HG03439 (cell line): ENCODE results near the gene CORO1C.
"Not testable (repeated sequence)": the region's sequence is repeated elsewhere in the genome, so short reads cannot be mapped to it uniquely, and the experiment has no call there.

Experiments used
- ATAC-seq: cut with Tn5 transposase; IDR thresholded peaks from one replicate; pipeline ENCODE4 v1.9.1; 2021; ENCODE audit warnings: mild to moderate bottlenecking, moderate library complexity; ENCODE audit not compliant: unreplicated experiment

The CORO1C gene

GRCh38 chr12:108755481-108755880, 24.2 kb upstream of the CORO1C start:
- ATAC-seq: no peak

- no peak for ATAC-seq
Observed at GRCh38 chr12:108753976-108754375, 22.7 kb upstream of the CORO1C start.

DNA sequence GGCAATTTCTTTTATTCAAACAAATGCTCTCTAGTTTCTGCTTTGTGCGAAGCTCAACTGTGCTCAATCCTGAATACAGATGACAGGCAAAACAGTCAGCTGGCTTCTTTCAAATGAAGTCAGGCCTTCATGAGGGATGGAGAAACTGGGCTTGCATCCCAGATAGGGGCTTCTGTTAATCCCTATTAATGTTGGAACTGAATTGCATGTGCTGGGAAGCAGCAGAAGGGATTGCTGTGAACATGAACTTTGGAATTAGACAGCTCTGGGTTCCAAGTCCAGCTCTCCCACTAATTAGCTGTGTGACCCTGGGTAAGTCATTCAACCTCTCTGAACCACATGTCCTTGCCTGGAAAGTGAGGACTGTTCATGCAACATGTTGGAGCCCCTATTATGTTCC, 21.1 kb upstream of the CORO1C start:
- ATAC-seq: no peak

- ATAC-seq: no peak
Observed at GRCh38 chr12:108751821-108752220, 20.5 kb upstream of the CORO1C start.

DNA sequence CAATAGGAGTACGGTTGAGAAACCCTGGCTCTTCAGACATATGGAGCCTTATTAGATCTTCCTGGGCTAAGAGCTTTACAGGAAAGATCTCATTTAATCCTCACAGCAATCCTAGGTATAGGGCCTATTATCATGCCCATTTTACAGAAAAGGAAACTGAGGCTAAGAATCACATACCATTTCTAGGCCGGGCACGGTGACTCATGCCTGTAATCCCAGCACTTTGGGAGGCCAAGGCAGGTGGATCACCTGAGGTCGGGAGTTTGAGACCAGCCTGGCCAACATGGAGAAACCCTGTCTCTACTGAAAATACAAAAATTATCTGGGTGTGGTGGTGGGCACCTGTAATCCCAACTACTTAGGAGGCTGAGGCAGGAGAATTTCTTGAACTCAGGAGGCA, 19.7 kb upstream of the CORO1C start:
- ATAC-seq: not testable (repeated sequence)

DNA sequence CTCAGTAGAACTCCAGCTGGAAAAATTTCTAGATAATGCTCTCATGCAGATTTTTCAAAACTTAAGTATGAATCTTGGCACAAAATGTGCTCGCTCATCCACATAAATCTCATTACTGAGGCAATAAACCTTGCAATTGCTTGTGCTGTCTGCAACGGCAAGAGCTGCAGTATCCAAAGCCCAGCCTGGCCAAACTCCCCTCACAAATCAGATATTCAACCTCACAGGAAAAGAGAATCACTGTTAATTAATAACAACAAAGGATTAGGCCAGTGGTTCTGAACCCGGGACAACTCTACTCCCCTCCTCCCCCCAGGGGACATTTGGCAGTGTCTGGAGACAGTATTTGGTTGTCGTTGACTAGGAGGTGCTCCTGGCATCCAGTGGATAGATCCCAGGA, 19.2 kb upstream of the CORO1C start:
- no peak for ATAC-seq

- ATAC-seq: no peak
Observed at GRCh38 chr12:108747563-108747962, 16.2 kb upstream of the CORO1C start.

DNA sequence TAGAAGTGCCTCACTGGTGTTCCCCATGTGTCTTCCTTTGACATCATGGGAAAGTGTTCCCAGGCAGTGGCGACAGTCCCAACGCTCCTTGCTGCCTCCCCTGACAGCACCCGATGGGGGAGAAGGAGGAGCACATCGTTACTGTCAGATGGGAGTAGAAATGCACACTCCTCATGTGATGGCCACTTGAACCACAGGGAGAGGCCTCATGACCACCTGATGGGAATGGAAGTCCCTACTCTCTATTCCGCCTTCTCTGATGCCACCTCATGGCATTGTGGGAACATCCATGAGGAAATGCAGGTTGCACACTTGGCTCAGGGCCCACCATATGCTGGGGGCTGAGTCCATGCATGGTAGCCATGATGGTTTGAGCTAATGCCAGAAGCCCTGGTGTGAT, 14.3 kb upstream of the CORO1C start:
- ATAC-seq: no peak

GRCh38 chr12:108744021-108744897, 12.9 kb upstream of the CORO1C start:
- ATAC-seq: no peak

GRCh38 chr12:108738170-108738569, 6.9 kb upstream of the CORO1C start:
- no peak for ATAC-seq

GRCh38 chr12:108735855-108736254, 4.5 kb upstream of the CORO1C start:
- no peak for ATAC-seq

DNA sequence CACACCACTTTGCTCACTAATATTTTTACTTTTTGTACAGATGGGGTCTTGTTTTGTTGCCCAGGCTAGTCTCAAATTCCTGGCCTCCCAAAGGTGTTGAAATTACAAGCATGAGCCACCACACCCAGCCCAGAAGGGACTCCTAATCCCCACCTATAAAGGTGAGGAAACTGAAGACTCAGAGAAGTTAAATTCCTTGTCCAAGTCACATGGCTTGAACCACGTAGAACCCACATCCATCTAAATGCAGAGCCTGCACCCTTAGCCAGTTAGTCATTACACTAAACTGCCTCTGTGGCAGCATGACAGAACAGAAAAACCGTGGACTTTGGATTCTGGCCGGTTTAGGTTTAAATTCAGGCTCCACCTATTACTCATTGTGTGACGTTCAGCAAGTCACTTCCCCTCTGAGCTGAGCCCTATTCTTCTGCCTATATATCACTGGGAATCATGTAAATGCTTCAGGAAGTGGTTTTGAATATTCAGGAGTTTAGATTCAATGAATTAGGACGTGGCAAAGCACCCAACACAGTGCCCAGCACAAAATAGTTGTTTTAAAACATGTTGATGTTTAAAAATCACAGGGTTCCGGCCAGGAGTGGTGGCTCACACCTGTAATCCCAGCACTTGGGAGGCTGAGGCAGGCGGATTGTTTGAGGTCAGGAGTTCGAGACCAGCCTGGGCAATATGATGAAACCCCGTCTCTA, 3.0 kb upstream of the CORO1C start:
- ATAC-seq: no peak

- not testable (repeated sequence) for ATAC-seq
Observed at GRCh38 chr12:108733230-108733531, 1.9 kb upstream of the CORO1C start.

DNA sequence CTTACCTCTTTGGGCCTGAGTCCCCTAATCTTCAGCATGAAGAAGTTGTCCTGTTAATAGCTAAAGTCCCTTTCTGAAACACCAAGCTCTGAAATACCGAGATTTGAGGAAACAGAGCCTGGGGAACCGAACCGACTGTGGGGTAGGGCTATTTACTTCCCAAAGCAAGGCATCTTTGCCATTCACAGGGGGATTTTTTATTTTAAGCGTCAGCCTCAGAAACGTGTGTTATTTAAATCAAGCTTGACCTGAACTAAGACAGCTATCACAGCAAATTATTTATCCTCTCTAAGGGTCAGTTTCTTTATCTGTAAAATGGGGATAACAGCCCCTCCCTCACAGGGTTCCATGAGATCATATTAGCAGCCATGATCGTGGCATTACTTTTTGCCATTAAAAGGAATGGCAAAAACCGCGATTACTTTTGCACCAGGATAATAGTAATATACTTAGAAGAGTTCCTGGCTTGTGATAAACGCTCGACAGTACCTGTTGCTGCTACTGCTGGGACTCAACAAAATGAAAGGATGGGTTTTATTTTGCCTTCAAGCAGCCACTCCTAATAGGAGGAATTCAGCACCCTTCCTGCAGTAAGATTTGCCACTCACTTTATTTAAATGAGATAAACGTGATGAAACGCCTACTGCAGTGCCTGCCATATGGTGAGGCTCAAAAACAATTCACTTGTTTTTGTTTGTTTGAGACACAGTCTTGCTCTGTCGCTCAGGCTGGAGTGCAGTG, 1.3 kb upstream of the CORO1C start:
- ATAC-seq: no peak

DNA sequence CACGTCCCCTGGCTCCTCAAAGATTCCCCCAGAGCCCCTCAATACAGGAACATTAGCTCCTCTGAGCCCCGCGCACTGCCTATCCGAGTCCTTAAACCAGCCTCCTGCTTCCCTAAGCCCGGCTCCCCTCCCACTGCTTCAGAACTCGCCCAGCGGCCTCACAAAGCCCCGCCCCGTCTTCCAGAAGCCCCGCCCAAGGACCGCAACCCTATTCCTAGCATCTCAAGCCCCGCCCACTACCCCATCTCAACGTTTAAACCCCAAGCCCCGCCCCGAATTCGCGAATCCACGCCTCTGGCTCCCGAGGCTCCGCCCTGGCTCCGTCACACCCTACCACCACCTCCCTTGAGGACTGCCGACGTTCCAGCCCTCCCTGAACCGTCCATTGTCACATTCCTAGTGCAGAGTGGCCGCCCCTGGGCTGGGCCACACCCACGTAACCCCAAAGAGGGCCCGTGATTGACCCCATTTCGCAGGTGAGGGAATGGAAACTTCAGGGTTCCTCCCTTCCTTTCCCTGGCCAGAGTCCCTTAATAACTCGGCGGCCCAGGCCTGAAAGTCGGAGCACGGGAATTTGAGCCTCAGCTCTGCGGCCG, 646 bp upstream of the CORO1C start:
- ATAC-seq: peak; percentile 56

- ATAC-seq: peak; percentile 1
Observed at GRCh38 chr12:108730365-108731104, 783 bp downstream of the CORO1C start.

- ATAC-seq: no peak
Observed at GRCh38 chr12:108729612-108730364, 1.5 kb downstream of the CORO1C start.

- ATAC-seq: no peak
Observed at GRCh38 chr12:108728820-108729611, 2.3 kb downstream of the CORO1C start.
